ENCODE measurements around the gene CACYBP. TPM values are rescaled to one million over a fixed set of nuclear protein-coding genes. Genes with fewer than 3 reads are reported as not detected.

The CACYBP gene
- total and polyA plus RNA-seq, 4 donors, result 40.6 to 219 (median 65.1) TPM

DNA sequence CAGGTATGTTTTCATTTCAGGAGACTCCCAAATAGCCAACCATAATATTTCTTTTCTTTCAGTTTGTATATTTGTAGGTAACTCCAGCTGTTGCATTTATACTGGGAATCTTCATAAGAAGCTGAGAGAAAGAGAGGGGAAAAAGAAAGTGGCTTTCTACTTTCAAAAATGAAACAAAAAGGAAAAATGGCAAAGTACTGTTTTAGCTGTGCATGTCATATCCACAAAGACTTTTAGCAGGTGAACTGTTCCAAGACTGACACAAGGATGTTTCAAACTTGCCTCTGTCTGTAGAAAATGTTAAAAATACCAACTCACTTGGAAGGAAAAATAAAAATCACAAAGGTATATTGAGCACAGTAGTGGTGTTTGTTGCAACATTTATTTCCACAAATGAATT lies 41.9 kb upstream of the CACYBP start:
- no peaks in the 10 kb centered on the region for H3K27me3 ChIP-seq (ENCODE audit: control insufficient read depth in 3 of 3, insufficient read depth in 3 of 3, low read length in 2 of 3)
- no peaks in the 10 kb centered on the region for H3K36me3 ChIP-seq (ENCODE audit: control insufficient read depth in 4 of 4, insufficient read depth in 4 of 4, low read length in 4 of 4)
- no peaks in the 10 kb centered on the region for H3K9me3 ChIP-seq (ENCODE audit: control insufficient read depth in 4 of 4, insufficient read depth in 3 of 4, low read length in 3 of 4)
- TF ChIP-seq, protein P1, sequence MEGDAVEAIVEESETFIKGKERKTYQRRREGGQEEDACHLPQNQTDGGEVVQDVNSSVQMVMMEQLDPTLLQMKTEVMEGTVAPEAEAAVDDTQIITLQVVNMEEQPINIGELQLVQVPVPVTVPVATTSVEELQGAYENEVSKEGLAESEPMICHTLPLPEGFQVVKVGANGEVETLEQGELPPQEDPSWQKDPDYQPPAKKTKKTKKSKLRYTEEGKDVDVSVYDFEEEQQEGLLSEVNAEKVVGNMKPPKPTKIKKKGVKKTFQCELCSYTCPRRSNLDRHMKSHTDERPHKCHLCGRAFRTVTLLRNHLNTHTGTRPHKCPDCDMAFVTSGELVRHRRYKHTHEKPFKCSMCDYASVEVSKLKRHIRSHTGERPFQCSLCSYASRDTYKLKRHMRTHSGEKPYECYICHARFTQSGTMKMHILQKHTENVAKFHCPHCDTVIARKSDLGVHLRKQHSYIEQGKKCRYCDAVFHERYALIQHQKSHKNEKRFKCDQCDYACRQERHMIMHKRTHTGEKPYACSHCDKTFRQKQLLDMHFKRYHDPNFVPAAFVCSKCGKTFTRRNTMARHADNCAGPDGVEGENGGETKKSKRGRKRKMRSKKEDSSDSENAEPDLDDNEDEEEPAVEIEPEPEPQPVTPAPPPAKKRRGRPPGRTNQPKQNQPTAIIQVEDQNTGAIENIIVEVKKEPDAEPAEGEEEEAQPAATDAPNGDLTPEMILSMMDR (IDR thresholded peaks at IDR 0.05; ENCODE audit: control extremely low read depth, extremely low read depth), result no peak
- H3K27ac ChIP-seq (ENCODE audit: low read depth in 1 of 2, low read length in 1 of 2), result no peak overlapping the region
- H3K4me3 ChIP-seq, result no peak overlapping the region
- ATAC-seq (ENCODE audit: insufficient read depth, low FRiP score) (no peak), DNase-seq (no peak)
- peaks cover 0 to 13% (median 5%) of the 10 kb centered on the region in 5 donors for H3K4me1 ChIP-seq (ENCODE audit: control insufficient read depth in 5 of 5, insufficient read depth in 5 of 5, low read length in 5 of 5)
- H3K9ac ChIP-seq (ENCODE audit: insufficient read depth in 1 of 2, low read length in 2 of 2), result no peak overlapping the region

DNA sequence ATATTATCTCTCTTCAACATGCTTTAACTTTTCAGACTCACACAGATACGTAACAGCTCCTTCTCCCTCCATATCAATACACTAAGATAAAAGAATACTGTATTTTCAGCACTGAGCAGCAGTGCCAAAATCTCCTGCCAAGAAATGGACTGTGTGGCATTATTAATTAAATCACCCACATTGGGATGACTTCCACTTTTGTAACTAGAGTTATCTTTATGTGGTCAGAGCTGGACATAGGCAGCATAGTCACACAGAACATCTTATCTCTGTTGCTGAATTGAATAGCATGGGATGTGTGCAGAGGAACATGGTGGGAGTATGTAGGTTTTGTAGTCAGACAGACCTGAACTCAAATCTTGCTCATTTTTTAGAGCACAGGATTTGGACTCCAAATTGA lies 41.4 kb upstream of the CACYBP start:
- TF ChIP-seq, protein P1 (IDR thresholded peaks at IDR 0.05; ENCODE audit: control extremely low read depth, extremely low read depth), result no peak
- H3K4me3 ChIP-seq, result no peak overlapping the region
- H3K36me3 ChIP-seq (ENCODE audit: control insufficient read depth in 4 of 4, insufficient read depth in 4 of 4, low read length in 4 of 4), result no peaks in the 10 kb centered on the region
- ATAC-seq (ENCODE audit: insufficient read depth, low FRiP score), result no peak
- WGBS, 2 donors, result 89 to 92% methylated on average over 1 of the region's 1 CpG
- H3K4me1 ChIP-seq (ENCODE audit: control insufficient read depth in 5 of 5, insufficient read depth in 5 of 5, low read length in 5 of 5), result peaks cover 0 to 15% (median 5%) of the 10 kb centered on the region in 5 donors
- H3K9ac ChIP-seq (ENCODE audit: insufficient read depth in 1 of 2, low read length in 2 of 2), result no peak overlapping the region
- no peak overlapping the region for H3K27ac ChIP-seq (ENCODE audit: low read depth in 1 of 2, low read length in 1 of 2)
- no peak for DNase-seq
- no peaks in the 10 kb centered on the region for H3K9me3 ChIP-seq (ENCODE audit: control insufficient read depth in 4 of 4, insufficient read depth in 3 of 4, low read length in 3 of 4)
- no peaks in the 10 kb centered on the region for H3K27me3 ChIP-seq (ENCODE audit: control insufficient read depth in 3 of 3, insufficient read depth in 3 of 3, low read length in 2 of 3)

DNA sequence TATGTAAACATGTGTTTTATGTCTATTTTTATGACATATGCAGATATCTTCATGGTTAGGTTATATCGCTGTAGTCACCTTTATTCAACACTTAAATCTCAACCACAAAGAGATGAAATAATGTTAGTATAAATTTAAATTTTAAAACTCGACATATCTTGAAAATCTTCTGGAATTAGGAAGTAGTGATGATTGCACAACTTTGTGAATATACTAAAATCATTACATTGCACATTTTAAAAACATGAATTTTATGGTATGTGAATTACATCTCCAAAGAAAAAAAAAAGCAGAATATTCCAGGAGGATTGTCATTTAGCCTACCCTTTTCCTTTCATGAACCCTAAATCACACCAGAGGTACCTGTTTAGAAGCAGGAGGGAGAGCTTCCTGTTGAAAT lies 39.4 kb upstream of the CACYBP start:
- H3K9ac ChIP-seq (ENCODE audit: insufficient read depth in 1 of 2, low read length in 2 of 2), result no peak overlapping the region
- ATAC-seq (ENCODE audit: insufficient read depth, low FRiP score) (no peak), DNase-seq (no peak)
- TF ChIP-seq, protein P1 (IDR thresholded peaks at IDR 0.05; ENCODE audit: control extremely low read depth, extremely low read depth), result no peak
- 65 to 81% methylated on average over 2 of the region's 2 CpGs for WGBS, 2 donors
- no peak overlapping the region for H3K27ac ChIP-seq (ENCODE audit: low read depth in 1 of 2, low read length in 1 of 2)
- no peak overlapping the region for H3K4me3 ChIP-seq
- H3K9me3 ChIP-seq (ENCODE audit: control insufficient read depth in 4 of 4, insufficient read depth in 3 of 4, low read length in 3 of 4), result no peaks in the 10 kb centered on the region
- H3K27me3 ChIP-seq (ENCODE audit: control insufficient read depth in 3 of 3, insufficient read depth in 3 of 3, low read length in 2 of 3), result no peaks in the 10 kb centered on the region
- no peaks in the 10 kb centered on the region for H3K36me3 ChIP-seq (ENCODE audit: control insufficient read depth in 4 of 4, insufficient read depth in 4 of 4, low read length in 4 of 4)
- peaks cover 0 to 21% (median 15%) of the 10 kb centered on the region in 5 donors for H3K4me1 ChIP-seq (ENCODE audit: control insufficient read depth in 5 of 5, insufficient read depth in 5 of 5, low read length in 5 of 5)

DNA sequence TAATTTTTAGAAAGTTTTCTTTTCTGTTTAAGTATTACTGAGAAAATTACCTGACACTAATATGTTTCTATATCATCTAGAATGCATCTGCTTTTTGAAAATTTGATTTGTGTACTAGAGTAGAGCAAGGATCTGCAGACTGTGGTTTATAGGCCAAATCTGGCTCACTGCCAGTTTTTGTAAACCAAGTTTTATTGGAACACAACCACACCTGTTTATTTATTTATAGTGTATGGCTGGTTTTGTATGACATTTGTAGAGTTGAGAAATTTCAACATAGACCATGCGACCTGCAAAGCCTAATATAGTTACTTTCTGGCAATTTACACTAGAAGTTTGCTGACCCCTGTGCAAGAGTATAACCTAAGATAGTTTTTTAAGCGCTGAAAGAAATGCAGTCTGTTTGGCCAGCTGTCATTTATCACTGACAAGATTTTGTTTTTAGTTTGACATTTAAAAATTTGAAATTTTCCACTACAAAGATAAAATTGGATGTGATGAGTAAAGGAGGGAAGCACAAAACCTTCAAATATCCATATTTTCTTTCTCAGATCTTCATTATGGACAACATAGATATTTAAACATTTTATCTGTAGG lies 36.1 kb upstream of the CACYBP start:
- TF ChIP-seq, protein P1 (IDR thresholded peaks at IDR 0.05; ENCODE audit: control extremely low read depth, extremely low read depth), result no peak
- DNase-seq (no peak), ATAC-seq (ENCODE audit: insufficient read depth, low FRiP score) (no peak)
- 60 to 71% methylated on average over 2 of the region's 2 CpGs for whole genome bisulfite sequencing, 2 donors
- no peaks in the 10 kb centered on the region for H3K36me3 ChIP-seq (ENCODE audit: control insufficient read depth in 4 of 4, insufficient read depth in 4 of 4, low read length in 4 of 4)
- peaks cover 4 to 36% (median 22%) of the 10 kb centered on the region in 5 donors for H3K4me1 ChIP-seq (ENCODE audit: control insufficient read depth in 5 of 5, insufficient read depth in 5 of 5, low read length in 5 of 5)
- no peak overlapping the region for H3K9ac ChIP-seq (ENCODE audit: insufficient read depth in 1 of 2, low read length in 2 of 2)
- no peak overlapping the region for H3K27ac ChIP-seq (ENCODE audit: low read depth in 1 of 2, low read length in 1 of 2)
- no peak overlapping the region for H3K4me3 ChIP-seq
- H3K27me3 ChIP-seq (ENCODE audit: control insufficient read depth in 3 of 3, insufficient read depth in 3 of 3, low read length in 2 of 3), result no peaks in the 10 kb centered on the region
- H3K9me3 ChIP-seq (ENCODE audit: control insufficient read depth in 4 of 4, insufficient read depth in 3 of 4, low read length in 3 of 4), result no peaks in the 10 kb centered on the region
